ENCODE measurements around the gene EPM2A. TPM values are rescaled to one million over a fixed set of nuclear protein-coding genes. Genes with fewer than 3 reads are reported as not detected.
A peak's percentile ranks its signal among the peaks of the same experiment; 100 is the strongest.

EPM2A gene
- polyA plus RNA-seq (2013, experiment 1 of 4), result 7.0 TPM
- 10.0 TPM for polyA plus RNA-seq (2013, experiment 2 of 4)
- 5.4 TPM for polyA plus RNA-seq (2013, experiment 3 of 4)
- polyA plus RNA-seq (2013, experiment 4 of 4), result 6.3 TPM

DNA sequence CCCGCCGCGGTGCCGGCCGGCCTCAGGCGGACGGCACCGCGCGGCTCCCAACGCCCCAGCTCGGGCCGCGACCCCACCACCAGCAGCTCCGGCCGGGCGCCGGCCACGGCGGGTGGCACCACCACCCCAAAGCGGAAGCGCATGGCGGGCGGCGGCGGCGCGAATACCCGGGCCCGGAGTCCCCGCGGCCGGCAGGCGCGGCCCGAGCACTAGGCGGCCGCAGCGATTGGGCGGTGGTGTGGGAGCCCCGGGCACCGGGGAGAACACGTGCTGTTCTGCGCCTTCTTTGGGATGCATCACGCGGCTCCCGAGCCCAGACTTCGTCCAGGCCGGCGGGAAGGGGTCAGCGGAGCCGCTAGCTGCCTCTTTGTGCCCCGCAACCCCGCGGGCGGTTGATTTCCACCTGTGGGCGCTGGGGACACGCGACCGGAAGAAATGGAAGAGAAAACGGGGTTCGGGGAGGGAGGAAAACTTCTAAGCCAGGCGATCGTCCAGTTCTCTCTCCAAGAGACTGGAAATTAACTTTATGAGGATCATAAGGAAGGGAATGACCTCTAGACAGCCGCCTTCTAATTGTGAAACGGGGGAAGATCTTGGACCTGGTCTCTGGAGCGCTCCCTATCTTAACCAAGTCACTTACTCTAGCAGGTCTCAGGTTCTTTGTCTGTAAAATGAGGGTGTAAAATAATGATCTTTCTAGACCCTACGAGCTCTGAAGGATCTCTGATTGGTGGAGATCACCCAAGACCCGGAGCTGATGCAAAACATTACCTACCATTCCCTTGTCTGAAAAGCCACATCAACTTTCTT, at the start of gene EPM2A:
TSS of gene EPM2A (minus strand) at position 165 of the 810 bp plus-strand sequence. CDS start at position 143, 22 bp downstream.
- Histone ChIP-seq H3K4me1 (ENCODE audit: control insufficient read depth, insufficient read depth, low read length) (peaks cover 4% of the 10 kb centered on the region), H3K36me3 (ENCODE audit: control insufficient read depth, insufficient read depth, low read length) (no peaks in the 10 kb centered on the region), H3K4me3 (ENCODE audit: insufficient read depth, low read depth, low read length) (peak within 1 kb of the TSS; percentile 49), H3K27ac (ENCODE audit: insufficient read depth, low read depth, low read length, poor library complexity, severe bottlenecking) (peak within 1 kb of the TSS; percentile 98), H3K9me3 (ENCODE audit: control insufficient read depth, low read length) (no peaks in the 10 kb centered on the region), H3K27me3 (ENCODE audit: control insufficient read depth, insufficient read depth, low read length, poor library complexity, severe bottlenecking) (no peaks in the 10 kb centered on the region)
- WGBS, 2 experiments, result 0% methylated on average over 66 to 69 of the region's 69 CpGs

- Histone ChIP-seq H3K4me3 (ENCODE audit: insufficient read depth, low read depth, low read length) (no peak overlapping the region), H3K36me3 (ENCODE audit: control insufficient read depth, insufficient read depth, low read length) (no peaks in the 10 kb centered on the region), H3K4me1 (ENCODE audit: control insufficient read depth, insufficient read depth, low read length) (no peaks in the 10 kb centered on the region), H3K27ac (ENCODE audit: insufficient read depth, low read depth, low read length, poor library complexity, severe bottlenecking) (no peak overlapping the region), H3K9me3 (ENCODE audit: control insufficient read depth, low read length) (no peaks in the 10 kb centered on the region), H3K27me3 (ENCODE audit: control insufficient read depth, insufficient read depth, low read length, poor library complexity, severe bottlenecking) (no peaks in the 10 kb centered on the region)
- 93 to 95% methylated on average over 1 of the region's 1 CpG for WGBS, 2 experiments
Observed at GRCh38 chr6:145784683-145785082, 49.4 kb upstream of the EPM2A start.

GRCh38 chr6:145783796-145784195, 48.5 kb upstream of the EPM2A start:
- 97 to 98% methylated on average over 3 to 5 of the region's 5 CpGs for WGBS, 2 experiments
- Histone ChIP-seq H3K4me1 (ENCODE audit: control insufficient read depth, insufficient read depth, low read length) (no peaks in the 10 kb centered on the region), H3K27ac (ENCODE audit: insufficient read depth, low read depth, low read length, poor library complexity, severe bottlenecking) (no peak overlapping the region), H3K9me3 (ENCODE audit: control insufficient read depth, low read length) (no peaks in the 10 kb centered on the region), H3K4me3 (ENCODE audit: insufficient read depth, low read depth, low read length) (no peak overlapping the region), H3K27me3 (ENCODE audit: control insufficient read depth, insufficient read depth, low read length, poor library complexity, severe bottlenecking) (no peaks in the 10 kb centered on the region), H3K36me3 (ENCODE audit: control insufficient read depth, insufficient read depth, low read length) (no peaks in the 10 kb centered on the region)

DNA sequence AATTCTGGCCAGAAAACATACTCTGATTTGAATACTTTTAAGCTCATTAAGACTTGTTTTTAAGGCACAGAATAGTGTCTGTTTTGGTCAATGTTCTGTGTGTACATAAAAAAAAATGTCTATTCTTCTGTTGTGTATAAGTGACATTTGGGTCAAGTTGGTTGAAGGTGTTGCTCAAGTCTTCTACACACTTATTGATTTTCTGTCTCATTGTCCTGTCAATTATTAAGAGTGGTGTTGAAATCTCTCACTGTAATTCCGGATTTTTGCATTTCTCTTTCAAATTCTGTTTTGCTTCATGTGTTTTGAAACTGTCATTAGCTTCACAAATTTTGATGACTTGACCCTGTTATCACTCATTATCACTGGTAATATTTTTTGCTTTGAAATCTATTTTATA, 37.5 kb upstream of the EPM2A start:
- no peak overlapping the region for H3K4me3 ChIP-seq (ENCODE audit: insufficient read depth, low read depth, low read length)
- H3K9me3 ChIP-seq (ENCODE audit: control insufficient read depth, low read length), result no peaks in the 10 kb centered on the region
- no peaks in the 10 kb centered on the region for H3K4me1 ChIP-seq (ENCODE audit: control insufficient read depth, insufficient read depth, low read length)
- no peaks in the 10 kb centered on the region for H3K27me3 ChIP-seq (ENCODE audit: control insufficient read depth, insufficient read depth, low read length, poor library complexity, severe bottlenecking)
- no peak overlapping the region for H3K27ac ChIP-seq (ENCODE audit: insufficient read depth, low read depth, low read length, poor library complexity, severe bottlenecking)
- WGBS, 2 experiments, result 69 to 100% methylated on average over 1 of the region's 1 CpG
- no peaks in the 10 kb centered on the region for H3K36me3 ChIP-seq (ENCODE audit: control insufficient read depth, insufficient read depth, low read length)

DNA sequence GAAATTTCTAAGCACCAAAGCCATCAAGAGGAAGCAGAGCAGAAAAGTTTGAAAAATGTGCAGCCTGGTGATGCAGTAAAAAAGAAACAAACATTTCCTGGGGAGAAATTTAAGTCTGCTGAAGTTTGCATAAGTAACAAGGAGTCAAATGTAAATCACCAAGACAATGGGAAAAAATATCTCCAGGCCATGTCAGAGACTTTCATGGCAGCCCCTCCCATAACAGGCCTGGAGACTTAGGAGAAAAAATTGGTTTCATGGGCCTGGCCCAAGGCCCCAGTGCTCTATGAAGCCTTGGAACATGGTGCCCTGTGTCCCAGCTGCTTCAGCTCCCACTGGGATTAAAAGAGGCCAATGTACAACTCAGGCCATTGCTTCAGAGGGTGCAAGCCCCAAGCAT, 30.1 kb upstream of the EPM2A start:
- Histone ChIP-seq H3K27ac (ENCODE audit: insufficient read depth, low read depth, low read length, poor library complexity, severe bottlenecking) (no peak overlapping the region), H3K27me3 (ENCODE audit: control insufficient read depth, insufficient read depth, low read length, poor library complexity, severe bottlenecking) (no peaks in the 10 kb centered on the region)

GRCh38 chr6:145763742-145764141, 28.4 kb upstream of the EPM2A start:
- no peaks in the 10 kb centered on the region for H3K9me3 ChIP-seq (ENCODE audit: control insufficient read depth, low read length)
- H3K36me3 ChIP-seq (ENCODE audit: control insufficient read depth, insufficient read depth, low read length), result no peaks in the 10 kb centered on the region
- no peak overlapping the region for H3K4me3 ChIP-seq (ENCODE audit: insufficient read depth, low read depth, low read length)
- H3K27ac ChIP-seq (ENCODE audit: insufficient read depth, low read depth, low read length, poor library complexity, severe bottlenecking), result no peak overlapping the region
- no peaks in the 10 kb centered on the region for H3K27me3 ChIP-seq (ENCODE audit: control insufficient read depth, insufficient read depth, low read length, poor library complexity, severe bottlenecking)
- no peaks in the 10 kb centered on the region for H3K4me1 ChIP-seq (ENCODE audit: control insufficient read depth, insufficient read depth, low read length)

More for the DNA sequence above, 30.1 kb upstream of the EPM2A start:
- Histone ChIP-seq H3K9me3 (ENCODE audit: control insufficient read depth, low read length) (no peaks in the 10 kb centered on the region), H3K36me3 (ENCODE audit: control insufficient read depth, insufficient read depth, low read length) (no peaks in the 10 kb centered on the region), H3K4me1 (ENCODE audit: control insufficient read depth, insufficient read depth, low read length) (no peaks in the 10 kb centered on the region), H3K4me3 (ENCODE audit: insufficient read depth, low read depth, low read length) (no peak overlapping the region)

DNA sequence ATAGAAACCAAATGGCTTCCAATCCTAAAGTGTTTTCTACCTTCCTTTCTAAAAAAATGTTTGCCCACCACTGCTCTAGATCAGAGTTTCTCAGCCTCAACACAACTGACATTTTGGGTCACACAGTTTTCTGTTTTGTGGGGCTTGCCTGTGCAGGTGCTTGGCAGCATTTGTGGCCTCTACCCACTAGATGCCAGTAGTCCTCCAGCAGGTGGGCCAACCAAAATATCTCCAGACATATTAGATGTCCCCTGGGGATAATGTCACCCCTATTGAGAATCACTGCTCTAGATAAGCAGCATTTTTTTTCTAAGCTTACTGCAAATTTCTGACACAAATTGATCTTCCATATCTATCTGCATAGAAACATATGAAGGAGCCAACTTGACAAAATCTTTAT, 26.3 kb upstream of the EPM2A start:
- Histone ChIP-seq H3K27me3 (ENCODE audit: control insufficient read depth, insufficient read depth, low read length, poor library complexity, severe bottlenecking) (no peaks in the 10 kb centered on the region), H3K4me3 (ENCODE audit: insufficient read depth, low read depth, low read length) (no peak overlapping the region), H3K9me3 (ENCODE audit: control insufficient read depth, low read length) (no peaks in the 10 kb centered on the region), H3K4me1 (ENCODE audit: control insufficient read depth, insufficient read depth, low read length) (no peaks in the 10 kb centered on the region), H3K27ac (ENCODE audit: insufficient read depth, low read depth, low read length, poor library complexity, severe bottlenecking) (no peak overlapping the region), H3K36me3 (ENCODE audit: control insufficient read depth, insufficient read depth, low read length) (no peaks in the 10 kb centered on the region)

- WGBS, 2 experiments, result 92 to 100% methylated on average over 2 to 4 of the region's 4 CpGs
- H3K9me3 ChIP-seq (ENCODE audit: control insufficient read depth, low read length), result no peaks in the 10 kb centered on the region
Observed at GRCh38 chr6:145758113-145758512, 22.8 kb upstream of the EPM2A start.

GRCh38 chr6:145756170-145756662, 20.9 kb upstream of the EPM2A start:
- Histone ChIP-seq H3K36me3 (ENCODE audit: control insufficient read depth, insufficient read depth, low read length) (no peaks in the 10 kb centered on the region), H3K9me3 (ENCODE audit: control insufficient read depth, low read length) (no peaks in the 10 kb centered on the region), H3K27me3 (ENCODE audit: control insufficient read depth, insufficient read depth, low read length, poor library complexity, severe bottlenecking) (no peaks in the 10 kb centered on the region), H3K4me1 (ENCODE audit: control insufficient read depth, insufficient read depth, low read length) (no peaks in the 10 kb centered on the region), H3K4me3 (ENCODE audit: insufficient read depth, low read depth, low read length) (no peak overlapping the region), H3K27ac (ENCODE audit: insufficient read depth, low read depth, low read length, poor library complexity, severe bottlenecking) (no peak overlapping the region)
- 67 to 80% methylated on average over 1 of the region's 1 CpG for WGBS, 2 experiments

More at GRCh38 chr6:145758113-145758512, 22.8 kb upstream of the EPM2A start:
- no peaks in the 10 kb centered on the region for H3K27me3 ChIP-seq (ENCODE audit: control insufficient read depth, insufficient read depth, low read length, poor library complexity, severe bottlenecking)
- H3K36me3 ChIP-seq (ENCODE audit: control insufficient read depth, insufficient read depth, low read length), result no peaks in the 10 kb centered on the region
- no peaks in the 10 kb centered on the region for H3K4me1 ChIP-seq (ENCODE audit: control insufficient read depth, insufficient read depth, low read length)
- H3K27ac ChIP-seq (ENCODE audit: insufficient read depth, low read depth, low read length, poor library complexity, severe bottlenecking), result no peak overlapping the region
- no peak overlapping the region for H3K4me3 ChIP-seq (ENCODE audit: insufficient read depth, low read depth, low read length)

GRCh38 chr6:145755682-145756081, 20.4 kb upstream of the EPM2A start:
- no peak overlapping the region for H3K4me3 ChIP-seq (ENCODE audit: insufficient read depth, low read depth, low read length)
- no peaks in the 10 kb centered on the region for H3K4me1 ChIP-seq (ENCODE audit: control insufficient read depth, insufficient read depth, low read length)
- H3K27ac ChIP-seq (ENCODE audit: insufficient read depth, low read depth, low read length, poor library complexity, severe bottlenecking), result no peak overlapping the region
- H3K36me3 ChIP-seq (ENCODE audit: control insufficient read depth, insufficient read depth, low read length), result no peaks in the 10 kb centered on the region
- H3K27me3 ChIP-seq (ENCODE audit: control insufficient read depth, insufficient read depth, low read length, poor library complexity, severe bottlenecking), result no peaks in the 10 kb centered on the region
- no peaks in the 10 kb centered on the region for H3K9me3 ChIP-seq (ENCODE audit: control insufficient read depth, low read length)
